Activated naive CD4-positive, alpha-beta T cell treated with anti-CD3 and anti-CD28 coated beads, Interleukin-2, amount 50 U/mL, for 16 hours (primary cell): ENCODE results near the gene HAL.

Experiments used
- DNase-seq: peaks from one replicate; pipeline ENCODE4 v3.0.0-alpha.2; 2020

Gene HAL, protein sequence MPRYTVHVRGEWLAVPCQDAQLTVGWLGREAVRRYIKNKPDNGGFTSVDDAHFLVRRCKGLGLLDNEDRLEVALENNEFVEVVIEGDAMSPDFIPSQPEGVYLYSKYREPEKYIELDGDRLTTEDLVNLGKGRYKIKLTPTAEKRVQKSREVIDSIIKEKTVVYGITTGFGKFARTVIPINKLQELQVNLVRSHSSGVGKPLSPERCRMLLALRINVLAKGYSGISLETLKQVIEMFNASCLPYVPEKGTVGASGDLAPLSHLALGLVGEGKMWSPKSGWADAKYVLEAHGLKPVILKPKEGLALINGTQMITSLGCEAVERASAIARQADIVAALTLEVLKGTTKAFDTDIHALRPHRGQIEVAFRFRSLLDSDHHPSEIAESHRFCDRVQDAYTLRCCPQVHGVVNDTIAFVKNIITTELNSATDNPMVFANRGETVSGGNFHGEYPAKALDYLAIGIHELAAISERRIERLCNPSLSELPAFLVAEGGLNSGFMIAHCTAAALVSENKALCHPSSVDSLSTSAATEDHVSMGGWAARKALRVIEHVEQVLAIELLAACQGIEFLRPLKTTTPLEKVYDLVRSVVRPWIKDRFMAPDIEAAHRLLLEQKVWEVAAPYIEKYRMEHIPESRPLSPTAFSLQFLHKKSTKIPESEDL

DNA sequence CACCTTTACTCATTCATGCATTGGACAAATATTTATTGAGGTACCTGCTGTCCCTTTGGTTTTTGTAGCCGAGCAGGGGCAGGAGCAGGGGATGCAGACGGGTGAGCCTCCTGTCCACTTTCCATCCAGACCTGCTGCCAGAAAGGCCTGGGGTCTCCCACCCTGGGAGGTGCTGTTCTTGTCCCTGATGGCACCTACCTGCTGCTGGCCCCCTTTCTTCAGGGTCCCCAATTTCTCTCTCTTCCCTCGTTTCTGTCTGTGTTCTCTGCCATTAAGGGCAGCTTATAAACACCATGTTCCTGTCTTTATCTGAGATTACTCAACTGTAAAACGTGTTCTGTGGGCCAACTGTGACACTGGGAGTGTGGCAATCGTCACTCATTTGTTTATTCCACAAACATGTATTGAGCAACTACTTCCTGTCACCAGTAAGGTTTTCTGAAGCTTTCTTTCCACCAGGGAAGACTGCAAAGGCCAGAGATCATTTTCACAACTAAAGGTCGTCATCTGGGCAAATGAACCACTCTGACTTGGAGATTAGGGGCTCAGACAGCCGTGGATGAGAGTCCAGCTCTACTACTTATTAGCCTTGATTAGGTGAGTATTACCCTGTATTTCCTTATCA, at the start of gene HAL:
TSS of gene HAL (minus strand) at position 311 of the 625 bp plus-strand sequence. CDS start 434 bp downstream, outside the sequence.
- no peak for DNase-seq

DNA sequence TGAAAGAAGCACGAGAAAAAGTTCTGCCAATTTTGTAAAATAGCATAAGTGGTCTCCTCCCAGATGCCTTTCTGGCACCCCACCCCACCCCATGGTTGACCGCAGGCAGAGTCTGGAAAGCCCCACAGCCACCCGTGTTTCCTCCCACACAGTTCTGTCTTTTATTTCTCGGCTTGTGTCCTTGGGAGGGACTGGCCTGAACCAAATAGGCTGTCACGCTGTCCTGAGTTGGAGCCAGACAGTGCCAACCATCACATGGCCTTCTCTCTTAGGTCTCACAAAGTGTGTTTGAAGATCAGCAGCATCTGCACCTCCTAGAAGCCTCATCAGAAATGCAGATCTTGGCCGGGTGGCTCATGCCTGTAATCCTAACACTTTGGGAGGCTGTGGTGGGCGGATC, 49.4 kb upstream of the HAL start:
- no peak for DNase-seq

DNA sequence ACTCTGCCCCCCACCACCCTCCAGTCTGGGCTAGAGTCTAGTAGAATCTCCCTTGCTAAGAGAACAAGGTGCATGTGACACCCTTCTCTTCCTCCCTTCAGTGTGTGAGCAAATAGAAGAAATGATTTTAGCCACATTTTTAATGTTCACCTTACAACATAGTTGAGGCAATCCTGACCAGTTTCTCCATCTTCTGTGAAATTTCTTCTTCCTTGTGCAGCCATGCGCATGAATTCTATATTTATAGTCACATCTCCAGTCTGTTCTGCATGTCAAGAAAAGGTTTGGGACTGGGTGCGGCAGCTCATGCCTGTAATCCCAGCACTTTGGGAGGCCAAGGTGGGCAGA, 48.8 kb upstream of the HAL start:
- no peak for DNase-seq

DNA sequence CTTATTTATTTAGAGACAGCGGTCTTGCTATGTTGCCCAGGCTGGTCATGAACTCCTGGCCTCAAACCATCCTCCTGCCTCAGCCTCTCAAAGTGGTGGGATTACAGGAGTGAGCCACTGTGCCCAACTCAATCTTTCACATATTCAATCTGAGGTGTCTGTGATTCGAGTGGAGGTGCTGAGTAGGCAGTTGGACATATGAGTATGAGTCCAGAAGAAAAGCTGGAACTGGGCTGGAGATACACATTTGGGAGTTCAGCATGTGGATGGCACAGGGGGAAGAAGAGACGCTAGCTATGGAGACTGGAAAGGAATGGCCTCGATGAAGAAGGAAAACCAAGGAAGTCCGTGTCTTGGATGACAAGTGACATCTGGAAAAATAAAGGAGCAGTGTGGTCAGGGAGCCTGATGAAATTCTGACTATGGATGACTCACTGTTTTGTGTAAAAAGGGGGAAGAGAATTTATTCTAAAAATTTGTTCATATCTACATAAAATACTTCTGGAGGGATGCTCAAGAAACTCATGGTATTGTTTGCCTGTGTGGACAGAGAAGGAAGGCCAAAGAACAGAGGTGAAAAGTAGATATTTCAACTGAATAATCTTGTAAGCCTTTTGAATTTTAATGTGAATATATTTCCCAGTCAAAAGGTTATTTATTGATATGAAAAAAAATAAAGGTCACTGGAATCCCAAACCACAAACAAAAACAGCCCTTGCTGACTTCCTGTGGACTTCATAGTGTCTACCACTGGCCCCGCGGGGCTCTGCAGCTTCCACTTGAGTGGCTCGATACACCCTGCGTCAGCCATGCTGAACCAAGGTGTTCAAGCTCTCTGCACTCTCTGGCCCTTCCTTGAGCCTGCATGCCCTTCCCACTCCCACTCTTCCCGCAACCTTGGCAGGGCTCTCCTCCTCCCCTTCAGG, 48.1 kb upstream of the HAL start:
- DNase-seq: no peak

DNA sequence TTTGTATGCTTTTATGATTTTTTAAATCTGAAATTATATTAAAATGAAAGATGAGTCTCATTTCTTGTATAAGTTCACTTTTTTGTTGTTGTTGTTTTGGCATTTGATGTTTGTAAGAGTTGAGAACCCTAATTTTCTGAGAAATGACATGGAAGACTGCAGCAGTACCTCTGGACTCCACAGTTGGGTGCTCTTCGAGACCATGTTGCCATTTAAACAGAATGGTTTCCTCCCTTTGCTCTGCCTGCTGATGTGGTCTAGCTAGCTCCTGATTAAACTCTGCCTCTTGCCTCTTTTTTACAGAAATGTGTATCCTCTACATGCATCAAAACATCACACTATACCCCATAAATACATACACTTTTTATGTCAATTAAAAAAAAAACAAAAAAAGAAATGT, 45.0 kb upstream of the HAL start:
- no peak for DNase-seq

DNA sequence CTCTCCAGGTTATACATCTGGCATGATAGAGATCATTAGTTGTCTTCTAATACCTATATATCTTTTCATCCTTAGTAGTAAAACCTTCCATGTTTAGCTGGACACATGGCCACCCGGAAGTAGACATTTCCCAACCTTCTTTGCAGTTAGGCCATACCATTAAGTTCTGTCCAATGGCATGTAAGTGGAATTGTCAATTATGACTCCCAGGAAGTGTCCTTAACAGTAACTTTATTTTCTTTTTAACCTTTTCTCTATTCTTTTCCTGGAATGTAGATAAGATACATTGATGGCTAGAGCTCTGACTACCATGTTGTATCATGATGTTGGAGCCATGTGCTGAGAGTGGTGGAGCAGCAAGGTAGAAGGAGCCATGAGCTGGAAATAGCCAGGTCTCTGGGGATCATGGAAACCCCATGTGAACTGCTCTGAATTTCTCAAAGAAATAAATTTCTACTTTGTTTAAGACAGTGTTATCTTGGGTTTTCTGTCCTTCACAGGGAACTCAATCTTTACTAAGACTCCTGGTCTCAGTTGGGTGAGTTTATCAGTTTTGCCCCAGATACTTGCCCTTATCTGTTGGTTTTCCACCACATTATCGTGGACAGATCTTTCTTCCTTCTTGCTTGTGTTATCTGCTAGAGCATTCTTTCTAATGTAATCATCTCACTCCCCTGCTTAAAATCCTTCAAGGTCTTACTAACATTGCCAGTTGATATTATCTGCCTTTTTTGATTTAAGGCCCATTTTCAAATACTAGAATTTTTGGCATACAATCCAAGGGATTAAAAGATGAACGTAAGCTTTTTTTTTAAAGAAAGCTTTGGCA, 44.4 kb upstream of the HAL start:
- DNase-seq: no peak

DNA sequence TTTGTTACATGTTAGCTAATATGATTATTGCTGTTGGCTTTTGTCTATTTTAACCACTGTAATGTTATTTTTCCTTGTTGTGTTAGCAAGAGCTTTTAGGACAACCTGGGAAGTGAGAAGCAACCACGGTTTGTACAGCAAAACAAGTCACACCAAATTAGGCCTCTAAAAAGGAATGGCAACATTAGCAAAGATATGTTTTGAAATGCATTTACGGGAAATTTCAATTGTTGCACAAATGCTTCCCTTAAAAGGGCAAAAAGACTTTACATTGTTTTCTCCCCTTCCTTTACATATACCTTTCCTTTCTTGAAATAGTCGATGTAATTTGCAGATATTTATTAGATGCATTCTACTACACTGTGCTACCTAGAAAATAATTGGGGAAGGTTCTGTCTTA, 43.4 kb upstream of the HAL start:
- no peak for DNase-seq

DNA sequence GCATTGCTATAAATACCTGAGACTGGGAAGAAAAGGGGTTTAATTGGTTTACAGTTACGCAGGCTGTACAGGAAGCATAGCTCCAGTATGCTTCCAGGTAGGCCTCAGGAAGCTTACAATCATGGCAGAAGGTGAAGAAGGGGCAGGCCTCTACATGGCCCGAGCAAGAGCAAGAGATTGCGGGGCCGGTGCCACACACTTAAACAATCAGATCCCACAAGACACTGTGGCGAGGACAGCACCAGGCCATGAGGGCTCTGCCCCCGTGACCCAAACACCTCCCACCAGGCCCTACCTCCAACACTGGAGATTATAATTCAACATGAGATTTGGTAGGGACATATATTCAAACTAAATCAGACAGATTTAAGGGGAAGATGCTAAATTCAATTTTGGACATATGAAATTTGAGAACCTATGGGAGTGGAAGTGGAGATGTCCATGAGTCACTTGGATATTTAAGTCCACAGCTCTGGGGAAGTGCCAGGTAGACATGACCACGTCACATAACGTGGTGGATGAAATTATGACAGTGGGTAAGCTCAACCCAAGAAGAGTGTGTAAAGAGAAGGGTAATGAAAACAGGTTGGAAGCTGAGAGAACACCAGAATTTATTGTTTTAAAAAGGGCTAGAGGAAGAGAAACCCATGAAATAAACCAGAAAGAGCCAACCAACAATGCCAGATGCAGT, 40.8 kb upstream of the HAL start:
- DNase-seq: no peak

DNA sequence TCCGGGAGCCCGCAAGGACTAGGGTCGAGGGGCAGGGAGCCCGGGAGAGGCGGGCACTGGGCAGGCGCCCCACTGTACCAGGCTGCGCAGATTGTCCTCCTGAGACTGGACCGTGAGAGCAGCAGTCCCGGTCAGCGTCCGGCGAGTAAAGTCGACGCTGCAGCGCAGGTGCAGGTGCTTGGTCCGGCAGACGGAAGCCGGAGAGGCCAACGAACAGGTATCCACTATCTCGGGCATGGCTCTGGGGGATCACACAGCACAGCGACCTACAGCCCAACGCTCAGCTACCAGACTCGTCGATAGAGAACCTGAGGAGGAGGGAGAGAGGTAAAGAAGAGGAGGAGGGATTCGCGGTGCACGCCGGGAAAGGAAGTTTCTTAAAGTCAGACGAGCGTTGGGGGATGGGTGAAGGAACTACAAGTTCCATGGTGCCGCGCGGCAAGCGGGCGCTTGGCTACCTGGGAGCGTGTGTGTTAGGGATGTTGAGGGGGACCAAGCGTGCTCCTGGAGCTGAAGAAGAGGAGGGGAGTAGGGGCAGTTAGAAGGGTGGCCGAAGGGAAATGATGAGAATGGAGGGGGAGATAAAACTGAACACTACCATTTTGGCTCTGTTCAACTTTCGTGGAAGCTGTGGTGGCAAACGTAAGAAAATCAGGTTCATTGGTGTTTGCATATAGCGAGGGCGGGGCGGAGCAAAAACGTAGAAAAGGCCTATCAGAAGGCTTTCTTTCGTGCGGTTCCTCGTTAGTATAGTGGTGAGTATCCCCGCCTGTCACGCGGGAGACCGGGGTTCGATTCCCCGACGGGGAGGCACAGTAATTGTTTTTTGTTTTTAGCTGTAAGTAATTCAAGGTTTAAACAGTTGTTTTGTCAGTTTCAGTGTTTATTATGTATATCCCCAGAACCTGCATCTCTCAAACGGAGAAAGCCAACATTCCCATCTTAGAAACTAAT, 39.4 kb upstream of the HAL start, which contains the start of gene LTA4H:
TSS of gene LTA4H (minus strand) at position 305 of the 954 bp plus-strand sequence. CDS start at position 237, 68 bp downstream.
- DNase-seq: peak; percentile 95

DNA sequence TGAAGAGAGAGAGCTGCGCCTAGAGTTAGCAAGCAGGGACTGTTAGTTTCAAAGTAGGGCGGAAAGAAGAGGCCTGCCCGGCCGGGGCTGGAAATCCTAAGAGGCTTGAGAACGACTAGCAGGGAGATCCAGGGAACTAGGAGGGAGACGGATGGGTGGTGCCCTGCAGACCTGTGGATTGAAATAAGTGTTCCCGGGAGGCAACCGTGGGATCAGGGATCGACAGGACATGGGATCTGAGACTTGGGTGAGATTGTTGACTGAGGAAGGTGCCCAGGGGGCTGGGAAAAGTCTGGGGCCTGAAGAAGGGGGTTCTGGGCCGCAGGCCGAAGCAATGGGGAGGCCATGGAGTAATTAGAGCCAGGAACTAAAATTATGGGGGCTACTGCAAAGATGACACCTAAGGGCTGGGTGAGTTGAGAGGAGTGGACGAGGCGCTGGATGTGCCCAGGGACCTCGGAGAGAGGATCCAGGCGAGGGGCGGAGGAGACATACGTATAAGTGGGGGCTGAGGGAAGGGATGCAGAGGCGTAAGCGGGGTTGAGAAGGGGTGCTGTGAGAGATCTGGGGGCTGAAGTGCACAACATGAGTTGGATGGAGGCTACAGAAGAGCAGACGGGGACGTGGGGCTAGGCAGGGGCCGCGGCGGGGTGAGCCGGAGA, 38.6 kb upstream of the HAL start:
- DNase-seq: peak; percentile 14

DNA sequence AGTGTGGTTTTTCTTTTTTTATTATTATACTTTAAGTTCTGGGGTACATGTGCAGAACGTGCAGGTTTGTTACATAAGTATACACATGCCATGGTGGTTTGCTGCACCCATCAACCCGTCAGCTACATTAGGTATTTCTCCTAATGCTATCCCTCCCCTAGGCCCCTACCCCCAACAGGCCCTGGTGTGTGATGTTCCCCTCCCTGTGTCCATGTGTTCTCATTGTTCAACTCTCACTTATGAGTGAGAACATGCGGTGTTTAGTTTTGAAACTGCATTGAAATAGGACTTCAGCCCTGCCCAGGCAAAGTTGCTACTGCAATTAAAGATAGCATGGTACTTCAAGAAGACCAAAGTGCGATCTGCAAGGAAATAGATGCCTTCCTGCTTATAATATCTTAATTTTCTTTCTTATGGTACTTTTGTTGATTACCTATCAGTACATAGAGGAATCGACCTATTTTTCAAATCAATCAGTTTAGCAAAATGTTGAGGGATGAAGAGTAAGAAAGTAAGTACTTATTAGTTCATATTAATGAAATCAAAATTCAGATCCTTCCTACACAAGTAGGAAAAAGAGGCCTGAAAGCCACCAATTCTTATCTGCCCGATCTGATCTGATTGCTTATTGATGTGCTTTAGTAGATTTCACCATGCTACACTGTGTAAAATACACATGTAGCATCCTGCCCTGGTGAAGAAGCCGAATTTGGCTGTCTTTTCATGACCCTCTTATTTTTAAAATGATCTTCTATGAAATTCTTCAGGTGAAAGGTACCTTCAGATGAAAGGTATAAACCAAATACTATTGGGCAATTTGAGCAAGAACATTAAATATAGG, 37.6 kb upstream of the HAL start:
- no peak for DNase-seq

DNA sequence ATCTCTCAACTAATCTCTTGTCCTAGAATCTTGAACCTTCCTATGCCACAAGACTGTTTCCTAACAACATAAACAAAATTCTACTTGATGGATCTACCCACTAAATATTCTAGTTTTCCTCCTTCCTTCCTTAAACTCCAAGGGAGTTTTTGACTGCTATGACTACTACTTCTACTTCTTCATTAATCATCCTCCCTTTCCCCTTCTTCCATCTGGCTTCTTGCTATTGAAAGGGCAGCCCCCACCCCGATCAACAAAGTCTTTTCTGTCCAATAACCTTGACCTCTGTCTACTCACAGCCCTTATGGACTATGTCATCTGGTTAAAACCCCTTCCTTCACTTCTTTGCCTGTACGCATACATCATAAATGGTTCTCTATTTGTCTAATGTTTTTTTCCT, 33.7 kb upstream of the HAL start:
- no peak for DNase-seq

DNA sequence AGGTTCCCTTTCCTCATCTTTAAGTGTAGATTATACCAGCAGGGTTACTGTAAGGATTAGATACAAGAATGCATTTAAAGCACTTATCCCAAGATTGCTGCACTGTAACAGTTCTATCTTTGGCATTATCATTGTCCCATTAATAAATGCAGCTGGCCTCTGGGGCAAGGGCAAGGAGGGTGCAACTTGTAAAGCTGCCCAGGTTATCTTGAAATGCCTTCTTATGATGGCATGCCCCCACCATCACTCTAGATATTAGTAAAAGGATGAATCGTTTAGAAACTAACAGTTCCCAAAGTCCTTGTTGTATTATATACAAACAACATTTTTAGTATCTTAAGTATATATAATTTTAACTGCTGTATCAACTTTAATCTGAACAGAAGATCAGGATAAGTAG, 32.4 kb upstream of the HAL start:
- no peak for DNase-seq

DNA sequence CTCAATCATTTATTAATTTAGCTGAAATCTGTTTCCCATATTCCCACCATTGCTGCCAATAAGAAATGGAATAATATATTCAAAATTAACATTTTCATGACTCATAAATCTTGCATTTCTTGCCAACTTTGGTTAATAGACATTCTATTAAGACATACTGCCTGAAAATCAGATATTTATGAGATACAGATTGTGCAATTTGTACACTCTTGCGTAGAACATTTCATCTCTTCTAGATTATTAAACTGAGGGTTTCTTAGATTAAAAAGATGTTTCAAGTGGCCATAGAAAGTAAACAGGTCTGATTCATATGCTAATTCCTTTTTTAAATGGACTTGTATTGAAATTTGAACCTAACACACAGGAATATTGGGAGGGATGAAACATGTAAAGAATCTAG, 30.2 kb upstream of the HAL start:
- no peak for DNase-seq

DNA sequence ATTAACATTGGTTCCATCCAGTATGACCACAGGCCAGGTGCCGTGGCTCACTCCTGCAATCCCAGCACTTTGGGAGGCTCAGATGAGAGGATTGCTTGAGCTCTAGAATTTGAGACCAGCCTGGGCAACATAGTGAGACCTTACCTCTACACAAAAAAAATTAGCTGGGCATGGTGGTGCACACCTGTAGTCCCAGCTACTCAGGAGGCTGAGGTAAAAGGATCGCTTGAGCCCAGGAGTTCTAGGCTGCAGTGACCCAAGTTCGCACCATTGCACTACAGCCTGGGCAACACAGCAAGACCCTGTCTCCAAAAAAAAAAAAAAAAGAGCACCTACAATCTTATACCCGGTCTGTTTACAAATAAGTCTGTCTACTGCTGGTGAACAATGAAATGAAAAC, 29.4 kb upstream of the HAL start:
- DNase-seq: no peak

DNA sequence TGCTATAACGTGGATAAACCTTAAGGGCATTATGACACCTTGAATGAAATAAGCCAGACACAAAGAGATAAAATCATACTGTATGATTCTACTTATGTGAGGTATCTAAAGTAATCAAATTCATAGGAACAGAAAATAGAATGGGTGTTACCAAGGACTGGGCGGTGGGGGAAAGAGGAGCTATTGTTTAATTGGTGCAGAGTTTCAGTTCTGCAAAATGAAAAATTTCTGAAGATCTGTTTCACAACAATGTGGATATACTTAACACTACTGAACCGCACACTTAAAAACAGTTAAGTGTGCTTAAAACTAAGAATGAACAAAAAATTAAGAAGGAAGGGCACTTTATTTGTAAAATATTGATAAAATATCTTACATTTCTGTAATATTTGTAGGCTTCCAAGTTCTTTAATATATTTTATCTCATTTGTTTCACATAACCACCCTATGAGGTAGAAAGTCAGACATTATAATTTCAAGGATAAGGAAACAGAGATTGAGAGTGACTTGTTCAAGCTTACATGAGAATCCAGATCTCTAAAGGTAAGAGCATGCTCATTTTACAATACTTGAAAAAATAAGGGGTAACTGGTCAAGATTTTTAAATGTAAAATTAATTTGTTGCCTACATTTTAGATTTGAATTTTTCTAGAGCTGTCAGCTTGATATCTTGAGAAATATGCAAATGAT, 24.3 kb upstream of the HAL start:
- DNase-seq: no peak

DNA sequence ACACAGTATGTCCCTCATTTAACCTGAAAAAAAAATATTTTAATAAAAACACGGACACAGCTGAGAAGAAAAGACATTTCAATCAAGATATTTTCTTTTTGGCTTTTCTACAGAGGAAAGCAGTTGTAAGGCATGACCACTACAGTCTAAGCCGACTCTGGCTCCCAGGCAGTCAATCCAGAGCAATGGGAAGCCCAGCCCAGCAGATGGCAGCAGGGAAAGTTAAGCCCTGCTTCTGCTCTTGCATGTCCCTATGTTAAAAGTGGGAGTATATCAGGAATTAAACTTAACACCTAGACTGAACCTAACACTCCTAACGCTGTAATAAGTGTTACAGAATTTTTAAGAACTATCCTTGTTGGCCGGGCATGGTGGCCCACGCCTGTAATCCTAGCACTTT, 19.5 kb upstream of the HAL start:
- DNase-seq: no peak
